Activated CD8-positive, alpha-beta T cell treated with anti-CD3 and anti-CD28 coated beads, Interleukin-2, amount 10 ng/mL, durations not matched to agents 7 days and 5 days (primary cell): ENCODE measurements around the gene ITGA11. TPM values are rescaled to one million over a fixed set of nuclear protein-coding genes. Genes with fewer than 3 reads are reported as not detected.

Experiments
- ATAC-seq: fragments of 150-1000 bp; cut with Tn5 transposase; one replicate; pipeline ENCODE4 v1.10.0; 2021; ENCODE audit warnings: moderate library complexity
- CTCF ChIA-PET: fragments of 350-600 bp; sonication (Branson Sonifier 250); formaldehyde crosslinking; loops from one replicate; lab custom pipeline; 2021; ENCODE audit warnings: antibody characterized with exemption; lab: Charles Lee
- POLR2A ChIA-PET: fragments of 350-600 bp; sonication (Branson Sonifier 250); formaldehyde crosslinking; loops from one replicate; lab custom pipeline; 2021; ENCODE audit warnings: antibody characterized with exemption; lab: Charles Lee
- DNase-seq: peaks from one replicate; pipeline ENCODE4 v3.0.0-alpha.2; 2020
- H3K27ac Mint-ChIP-seq: one replicate; pipeline ENCODE4 v1.8.0; 2021; ENCODE audit warnings: mild to moderate bottlenecking, mixed read lengths
- H3K27me3 Mint-ChIP-seq: one replicate; pipeline ENCODE4 v1.8.0; 2021; ENCODE audit warnings: low read depth, mixed read lengths
- H3K36me3 Mint-ChIP-seq: one replicate; pipeline ENCODE4 v1.8.0; 2021; ENCODE audit warnings: low read depth, mixed read lengths
- H3K4me1 Mint-ChIP-seq: one replicate; pipeline ENCODE4 v1.8.0; 2021; ENCODE audit warnings: low read depth, mixed read lengths
- H3K4me3 Mint-ChIP-seq: one replicate; pipeline ENCODE4 v1.8.0; 2021; ENCODE audit warnings: mild to moderate bottlenecking, mixed read lengths
- H3K9me3 Mint-ChIP-seq: one replicate; pipeline ENCODE4 v1.8.0; 2022; ENCODE audit warnings: mixed read lengths; ENCODE audit not compliant: insufficient read depth
- total RNA-seq, 2 experiments: library from RNA; stranded (reverse); gene quantifications; one replicate each; pipeline ENCODE4 v1.2.3, GENCODE V29; 2021

ITGA11 gene
- total RNA-seq, 2 experiments from 2014 or later, result 0.18 to 0.39 TPM

DNA sequence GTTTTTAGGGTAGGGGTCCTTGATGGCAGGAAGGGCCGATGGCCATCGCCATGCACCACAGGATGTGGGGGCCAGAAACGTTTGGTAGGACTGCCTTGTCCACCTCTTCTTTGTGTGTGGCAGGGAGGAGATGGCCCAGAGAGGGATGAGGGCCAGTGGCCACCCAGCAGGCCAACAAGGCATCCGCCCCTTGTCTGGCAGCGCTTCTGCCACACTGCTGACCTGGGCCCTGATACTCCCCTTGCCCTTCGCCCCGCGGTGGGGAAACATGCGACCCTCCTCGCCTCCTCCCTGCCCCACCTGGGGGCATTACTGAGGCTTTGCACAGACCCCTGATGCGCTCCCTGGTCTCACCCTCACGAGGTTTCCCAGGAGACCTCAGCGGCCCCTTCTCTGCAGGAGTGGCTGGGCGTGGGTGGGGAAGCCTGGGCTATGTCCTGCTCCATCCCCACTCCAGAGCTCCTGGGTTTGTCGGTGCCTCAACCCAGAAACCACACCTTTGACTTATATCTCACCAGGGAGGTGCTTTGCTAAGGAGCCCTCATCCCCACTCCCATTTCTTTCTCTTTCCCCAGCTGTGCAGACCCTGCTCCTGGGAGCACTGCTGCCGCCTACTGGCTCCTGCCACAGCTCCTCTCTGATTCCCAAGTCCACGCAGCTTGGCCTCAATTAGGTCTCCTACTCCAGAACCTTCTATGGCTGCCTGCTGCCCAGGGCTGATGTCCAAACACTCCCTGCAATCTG is 115.7 kb downstream of the ITGA11 start:
- H3K27me3 Mint-ChIP-seq, result peaks cover 2% of the 10 kb centered on the region
- H3K4me1 Mint-ChIP-seq, result no peaks in the 10 kb centered on the region
- CTCF ChIA-PET, result interaction anchor here (0.7 to 3.0 kb wide), 2 partner anchors 10 to 63 kb away, joined by 3 to 19 read pairs; no protein-coding TSS in a partner anchor
- H3K27ac Mint-ChIP-seq, result no peak overlapping the region
- H3K9me3 Mint-ChIP-seq, result no peaks in the 10 kb centered on the region
- POLR2A ChIA-PET, result no interaction called here
- H3K36me3 Mint-ChIP-seq, result no peaks in the 10 kb centered on the region
- H3K4me3 Mint-ChIP-seq, result no peak overlapping the region
- no peak for ATAC-seq
- no peak for DNase-seq

DNA sequence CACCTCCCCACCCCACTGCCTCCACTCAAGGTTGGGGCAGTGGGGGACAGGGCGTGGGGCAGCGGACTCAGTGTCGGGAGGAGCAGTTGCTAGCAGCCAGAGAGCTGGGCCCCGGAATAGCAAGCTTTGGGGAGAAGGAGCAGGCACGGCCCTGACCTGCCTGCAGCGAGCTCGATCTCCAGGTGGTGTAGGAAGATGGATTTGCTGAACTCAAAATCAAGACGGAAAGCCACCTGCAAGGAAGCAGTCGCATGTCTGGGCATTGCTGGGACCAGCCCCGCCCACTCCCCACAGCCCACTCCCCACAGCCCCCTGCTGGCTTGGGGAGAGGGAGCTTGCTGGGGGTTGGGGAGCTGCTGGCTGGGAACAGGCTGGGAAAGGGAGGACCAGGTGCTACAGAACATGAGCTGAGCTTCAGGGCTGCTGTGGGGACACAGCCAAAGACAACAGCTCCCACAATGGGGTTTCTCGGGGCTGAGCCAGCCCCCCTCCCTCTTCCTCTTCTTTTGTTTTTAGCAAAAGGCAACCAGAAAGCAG is 116.4 kb downstream of the ITGA11 start:
- H3K4me1 Mint-ChIP-seq, result no peaks in the 10 kb centered on the region
- no peaks in the 10 kb centered on the region for H3K36me3 Mint-ChIP-seq
- ATAC-seq (no peak), DNase-seq (no peak)
- H3K9me3 Mint-ChIP-seq, result no peaks in the 10 kb centered on the region
- no peak overlapping the region for H3K4me3 Mint-ChIP-seq
- H3K27ac Mint-ChIP-seq, result no peak overlapping the region
- peaks cover 2% of the 10 kb centered on the region for H3K27me3 Mint-ChIP-seq
- POLR2A ChIA-PET, result no interaction called here
- CTCF ChIA-PET, result interaction anchor here (1.6 to 3.0 kb wide), 2 partner anchors 9 to 67 kb away, joined by 5 to 19 read pairs; no protein-coding TSS in a partner anchor

GRCh38 chr15:68315035-68315434 is 116.9 kb downstream of the ITGA11 start:
- Mint-ChIP-seq H3K36me3 (no peaks in the 10 kb centered on the region), H3K4me1 (no peaks in the 10 kb centered on the region), H3K27me3 (no peaks in the 10 kb centered on the region), H3K27ac (no peak overlapping the region), H3K9me3 (no peaks in the 10 kb centered on the region), H3K4me3 (no peak overlapping the region)
- ATAC-seq (no peak), DNase-seq (no peak)
- ChIA-PET POLR2A (no interaction called here), CTCF (interaction anchor here (1.6 to 3.0 kb wide), 2 partner anchors 9 to 67 kb away, joined by 5 to 19 read pairs; no protein-coding TSS in a partner anchor)

DNA sequence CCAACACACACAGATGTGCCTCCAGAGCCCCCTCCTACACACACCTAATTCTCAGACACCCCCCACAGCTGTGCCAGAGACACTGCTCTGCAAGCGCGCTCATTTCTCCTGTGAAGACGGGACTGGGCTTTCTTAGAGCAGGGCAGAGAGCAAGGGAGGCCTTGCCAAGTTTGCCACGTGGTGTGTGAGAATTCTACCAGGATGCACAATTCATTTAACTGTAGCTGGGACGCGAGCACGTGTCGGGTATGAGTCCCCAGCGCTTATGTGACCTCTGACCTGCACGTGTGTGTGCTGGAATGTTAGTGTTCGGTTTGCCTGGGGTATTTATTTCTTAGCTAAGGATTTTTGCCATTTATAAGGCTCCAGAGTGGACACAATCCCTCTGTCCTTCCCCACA is 117.4 kb downstream of the ITGA11 start:
- ATAC-seq, result no peak
- no peaks in the 10 kb centered on the region for H3K4me1 Mint-ChIP-seq
- no peak overlapping the region for H3K4me3 Mint-ChIP-seq
- no peak for DNase-seq
- no peaks in the 10 kb centered on the region for H3K27me3 Mint-ChIP-seq
- POLR2A ChIA-PET, result no interaction called here
- no peaks in the 10 kb centered on the region for H3K9me3 Mint-ChIP-seq
- CTCF ChIA-PET, result interaction anchor here (1.6 to 3.0 kb wide), 2 partner anchors 8 to 68 kb away, joined by 5 to 19 read pairs; no protein-coding TSS in a partner anchor
- no peak overlapping the region for H3K27ac Mint-ChIP-seq
- H3K36me3 Mint-ChIP-seq, result no peaks in the 10 kb centered on the region

GRCh38 chr15:68313501-68314410 is 118.2 kb downstream of the ITGA11 start:
- Mint-ChIP-seq H3K27me3 (no peaks in the 10 kb centered on the region), H3K36me3 (no peaks in the 10 kb centered on the region), H3K4me3 (no peak overlapping the region), H3K9me3 (no peaks in the 10 kb centered on the region), H3K27ac (no peak overlapping the region), H3K4me1 (no peaks in the 10 kb centered on the region)
- CTCF ChIA-PET, result interaction anchor here (1.0 to 3.0 kb wide), 3 partner anchors 7 to 235 kb away, joined by 3 to 19 read pairs (median 5); no protein-coding TSS in a partner anchor
- no peak for ATAC-seq
- POLR2A ChIA-PET, result no interaction called here
- no peak for DNase-seq

- H3K9me3 Mint-ChIP-seq, result no peaks in the 10 kb centered on the region
- POLR2A ChIA-PET, result no interaction called here
- CTCF ChIA-PET, result interaction anchor here (1.0 kb wide), 1 partner anchor 236 kb away, joined by 3 read pairs; no protein-coding TSS in a partner anchor
- H3K4me1 Mint-ChIP-seq, result no peaks in the 10 kb centered on the region
- ATAC-seq, result no peak
- H3K27ac Mint-ChIP-seq, result no peak overlapping the region
- H3K27me3 Mint-ChIP-seq, result peaks cover 2% of the 10 kb centered on the region
- no peaks in the 10 kb centered on the region for H3K36me3 Mint-ChIP-seq
- H3K4me3 Mint-ChIP-seq, result no peak overlapping the region
- no peak for DNase-seq
Measured at GRCh38 chr15:68312701-68313204, 119.2 kb downstream of the ITGA11 start.

- Mint-ChIP-seq H3K36me3 (no peaks in the 10 kb centered on the region), H3K27ac (no peak overlapping the region), H3K4me1 (peaks cover under 1% of the 10 kb centered on the region), H3K9me3 (no peaks in the 10 kb centered on the region), H3K27me3 (peaks cover 5% of the 10 kb centered on the region), H3K4me3 (no peak overlapping the region)
- ATAC-seq (no peak), DNase-seq (no peak)
- ChIA-PET POLR2A (interaction anchor here (0.7 to 1.0 kb wide), 2 partner anchors 8 to 84 kb away, joined by 3 to 5 read pairs; no protein-coding TSS in a partner anchor), CTCF (interaction anchor here (0.6 kb wide), 1 partner anchor 80 kb away, joined by 3 read pairs; no protein-coding TSS in a partner anchor)
Measured at GRCh38 chr15:68311859-68312557, 120.0 kb downstream of the ITGA11 start.

- no peaks in the 10 kb centered on the region for H3K9me3 Mint-ChIP-seq
- H3K27ac Mint-ChIP-seq, result no peak overlapping the region
- DNase-seq (no peak), ATAC-seq (no peak)
- H3K4me1 Mint-ChIP-seq, result peaks cover 6% of the 10 kb centered on the region
- H3K27me3 Mint-ChIP-seq, result peaks cover 5% of the 10 kb centered on the region
- no peak overlapping the region for H3K4me3 Mint-ChIP-seq
- H3K36me3 Mint-ChIP-seq, result no peaks in the 10 kb centered on the region
- ChIA-PET POLR2A (interaction anchor here (0.7 to 1.0 kb wide), 2 partner anchors 8 to 83 kb away, joined by 3 to 5 read pairs; no protein-coding TSS in a partner anchor), CTCF (interaction anchor here (0.9 kb wide), 1 partner anchor 363 kb away, joined by 3 read pairs; no protein-coding TSS in a partner anchor)
Measured at GRCh38 chr15:68311464-68311835, 120.5 kb downstream of the ITGA11 start.

DNA sequence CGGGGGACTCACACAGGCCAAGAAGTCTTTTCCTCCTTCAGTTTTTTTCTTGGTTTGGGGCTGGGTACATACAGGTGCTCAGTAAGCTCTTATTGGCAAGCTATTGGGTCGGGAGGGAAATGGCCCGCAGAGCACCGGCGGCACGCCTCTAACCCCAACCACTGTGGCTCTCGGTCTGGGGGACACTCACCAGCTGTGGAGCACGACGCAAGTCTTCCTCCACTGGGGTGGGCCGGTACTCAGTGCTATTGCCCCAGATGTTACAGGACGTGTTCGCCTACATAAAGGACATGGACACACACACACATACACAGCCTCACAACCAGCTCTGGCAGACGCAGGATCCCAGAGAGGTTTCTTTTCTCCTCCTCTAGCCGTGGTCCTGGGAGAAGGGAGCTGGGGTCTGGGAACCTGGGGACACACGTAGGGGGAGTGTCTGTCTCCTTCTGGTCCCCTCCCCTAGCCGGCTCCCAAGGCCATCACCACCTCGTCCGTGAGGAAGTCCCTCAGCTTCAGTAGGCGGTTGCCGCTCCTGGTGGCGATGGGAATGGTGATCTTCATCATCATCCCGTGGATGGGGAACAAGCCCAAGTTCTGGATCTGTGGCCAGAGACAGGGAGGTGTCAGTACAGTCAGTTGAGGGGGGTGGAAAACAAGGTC is 121.0 kb downstream of the ITGA11 start:
- H3K9me3 Mint-ChIP-seq, result no peaks in the 10 kb centered on the region
- no peak for DNase-seq
- H3K36me3 Mint-ChIP-seq, result no peaks in the 10 kb centered on the region
- POLR2A ChIA-PET, result interaction anchor here (1.0 kb wide), 1 partner anchor 9 kb away, joined by 3 read pairs; no protein-coding TSS in a partner anchor
- peaks cover 11% of the 10 kb centered on the region for H3K4me1 Mint-ChIP-seq
- peaks cover 5% of the 10 kb centered on the region for H3K27me3 Mint-ChIP-seq
- CTCF ChIA-PET, result interaction anchor here (0.9 kb wide), 1 partner anchor 363 kb away, joined by 3 read pairs; no protein-coding TSS in a partner anchor
- no peak overlapping the region for H3K27ac Mint-ChIP-seq
- H3K4me3 Mint-ChIP-seq, result no peak overlapping the region
- no peak for ATAC-seq

DNA sequence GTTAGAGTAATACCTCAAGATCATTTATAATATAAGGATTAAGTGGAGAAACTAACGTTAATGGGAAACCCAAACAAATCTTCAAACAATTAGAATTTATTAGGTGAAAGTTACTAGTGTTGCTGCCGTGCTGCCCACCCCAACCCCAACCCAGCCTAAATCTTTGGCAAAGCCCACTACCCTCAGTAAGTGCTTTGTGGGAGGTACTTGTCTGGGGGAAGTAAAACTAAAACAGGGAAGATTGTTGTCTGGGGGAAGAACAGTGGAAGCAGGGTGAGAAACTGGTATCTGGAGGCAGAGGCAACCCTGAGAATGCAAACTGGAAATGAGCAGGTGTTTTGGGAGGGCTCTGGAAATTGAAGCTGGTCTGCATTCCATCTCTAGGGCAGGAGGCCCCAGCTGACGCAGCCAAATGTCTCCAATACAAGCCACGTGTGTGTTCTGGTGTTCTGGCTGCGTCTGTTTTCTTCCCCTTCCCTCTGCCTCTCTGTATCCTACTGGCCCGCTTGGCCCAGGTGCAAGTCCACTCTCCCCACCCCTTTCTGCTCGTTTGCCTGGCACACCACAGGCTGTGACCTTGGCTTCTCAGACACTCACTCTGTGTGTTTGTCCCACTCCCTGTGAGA is 121.7 kb downstream of the ITGA11 start:
- no peaks in the 10 kb centered on the region for H3K36me3 Mint-ChIP-seq
- no peak overlapping the region for H3K27ac Mint-ChIP-seq
- no peak for ATAC-seq
- peaks cover 11% of the 10 kb centered on the region for H3K4me1 Mint-ChIP-seq
- no peak overlapping the region for H3K4me3 Mint-ChIP-seq
- CTCF ChIA-PET, result interaction anchor here (1.0 kb wide), 1 partner anchor 32 kb away, joined by 3 read pairs; no protein-coding TSS in a partner anchor
- DNase-seq, result no peak
- no peaks in the 10 kb centered on the region for H3K9me3 Mint-ChIP-seq
- peaks cover 5% of the 10 kb centered on the region for H3K27me3 Mint-ChIP-seq
- POLR2A ChIA-PET, result no interaction called here
